ENCODE data around the gene SLC49A3. TPM values are rescaled to one million over a fixed set of nuclear protein-coding genes. Genes with fewer than 3 reads are reported as not detected.

Gene SLC49A3
- total RNA-seq, 2 experiments from 2014 or later = not detected

DNA sequence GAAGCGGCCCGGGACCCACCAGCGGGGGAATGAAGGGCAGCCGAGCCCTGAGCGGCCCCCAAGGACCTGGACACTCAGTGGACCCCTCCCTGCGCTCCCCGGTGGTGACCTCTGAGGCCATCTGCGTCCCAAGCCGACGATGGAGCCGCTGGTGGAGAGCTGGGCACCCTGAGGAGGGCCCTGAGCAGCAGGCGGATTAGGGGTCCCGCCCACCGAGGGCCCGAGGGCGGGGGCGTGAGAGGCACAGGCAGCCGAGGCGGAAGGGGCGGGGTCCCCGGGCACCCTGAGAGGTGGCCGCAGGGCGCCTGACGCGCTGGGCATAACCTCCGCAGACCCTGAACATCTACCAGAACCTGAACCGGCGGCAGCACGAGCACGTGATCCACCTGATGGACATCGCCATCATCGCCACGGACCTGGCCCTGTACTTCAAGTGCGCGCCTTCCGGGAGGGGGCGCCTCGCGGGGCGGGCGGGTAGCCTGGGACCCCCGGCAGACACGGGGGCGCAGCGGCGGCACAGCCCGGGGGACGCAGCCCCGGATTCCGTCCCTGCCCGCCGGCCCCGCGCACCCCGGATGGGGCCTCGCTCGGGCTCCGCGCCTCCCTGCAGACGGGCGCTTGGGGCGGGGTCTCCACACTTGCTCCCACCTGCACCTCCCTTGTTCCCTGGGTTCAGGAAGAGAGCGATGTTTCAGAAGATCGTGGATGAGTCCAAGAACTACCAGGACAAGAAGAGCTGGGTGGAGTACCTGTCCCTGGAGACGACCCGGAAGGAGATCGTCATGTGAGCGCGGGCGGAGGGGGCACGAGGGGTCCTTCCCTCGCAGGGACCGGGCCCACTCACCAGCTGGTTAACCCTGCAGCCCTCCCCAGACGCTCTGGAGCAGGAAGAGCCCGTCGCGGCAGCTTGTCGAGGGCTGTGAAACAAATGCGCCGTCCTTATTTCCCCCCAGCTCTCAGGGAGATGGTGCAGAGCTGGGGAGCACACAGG lies 25.2 kb downstream of the SLC49A3 start:
- ChIA-PET CTCF (ENCODE audit: unreplicated experiment) (no interaction called here), POLR2A (no interaction called here)
- Histone ChIP-seq H3K79me2 (ENCODE audit: insufficient read depth, low read depth, low read length) (no peaks in the 10 kb centered on the region), H3K9me2 (ENCODE audit: insufficient read depth, low read length) (no peaks in the 10 kb centered on the region), H3K4me3 (ENCODE audit: low read depth, low read length, poor library complexity, severe bottlenecking) (no peak overlapping the region), H3K9me3 (ENCODE audit: low read length) (no peaks in the 10 kb centered on the region), H3K27ac (ENCODE audit: low read depth, low read length, poor library complexity, severe bottlenecking) (no peak overlapping the region), H4K20me1 (ENCODE audit: insufficient read depth, low read length) (no peaks in the 10 kb centered on the region), H3K36me3 (ENCODE audit: insufficient read depth, low read length) (no peaks in the 10 kb centered on the region), H2AFZ (ENCODE audit: low read length) (no peak overlapping the region), H3K4me2 (ENCODE audit: low read length) (peak overlapping the region; percentile 17; the same call in 1 of the 2 replicates), H3K4me1 (ENCODE audit: insufficient read depth, low read length, poor library complexity, severe bottlenecking) (no peaks in the 10 kb centered on the region)
- TF ChIP-seq EZH2phosphoT487 (IDR thresholded peaks at IDR 0.05; ENCODE audit: borderline replicate concordance, low read depth, low read length) = no peak
- TF ChIP-seq, protein P1, sequence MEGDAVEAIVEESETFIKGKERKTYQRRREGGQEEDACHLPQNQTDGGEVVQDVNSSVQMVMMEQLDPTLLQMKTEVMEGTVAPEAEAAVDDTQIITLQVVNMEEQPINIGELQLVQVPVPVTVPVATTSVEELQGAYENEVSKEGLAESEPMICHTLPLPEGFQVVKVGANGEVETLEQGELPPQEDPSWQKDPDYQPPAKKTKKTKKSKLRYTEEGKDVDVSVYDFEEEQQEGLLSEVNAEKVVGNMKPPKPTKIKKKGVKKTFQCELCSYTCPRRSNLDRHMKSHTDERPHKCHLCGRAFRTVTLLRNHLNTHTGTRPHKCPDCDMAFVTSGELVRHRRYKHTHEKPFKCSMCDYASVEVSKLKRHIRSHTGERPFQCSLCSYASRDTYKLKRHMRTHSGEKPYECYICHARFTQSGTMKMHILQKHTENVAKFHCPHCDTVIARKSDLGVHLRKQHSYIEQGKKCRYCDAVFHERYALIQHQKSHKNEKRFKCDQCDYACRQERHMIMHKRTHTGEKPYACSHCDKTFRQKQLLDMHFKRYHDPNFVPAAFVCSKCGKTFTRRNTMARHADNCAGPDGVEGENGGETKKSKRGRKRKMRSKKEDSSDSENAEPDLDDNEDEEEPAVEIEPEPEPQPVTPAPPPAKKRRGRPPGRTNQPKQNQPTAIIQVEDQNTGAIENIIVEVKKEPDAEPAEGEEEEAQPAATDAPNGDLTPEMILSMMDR (conservative IDR thresholded peaks at IDR 0.05; ENCODE audit: low read length) = no peak
- intact Hi-C loops (cut with micrococcal nuclease; ENCODE audit: unreplicated experiment) = no loop called here
- BruUV-seq (replicated peaks) = no TSS peak
- DNase-seq (ENCODE audit: low spot score) = no peak

DNA sequence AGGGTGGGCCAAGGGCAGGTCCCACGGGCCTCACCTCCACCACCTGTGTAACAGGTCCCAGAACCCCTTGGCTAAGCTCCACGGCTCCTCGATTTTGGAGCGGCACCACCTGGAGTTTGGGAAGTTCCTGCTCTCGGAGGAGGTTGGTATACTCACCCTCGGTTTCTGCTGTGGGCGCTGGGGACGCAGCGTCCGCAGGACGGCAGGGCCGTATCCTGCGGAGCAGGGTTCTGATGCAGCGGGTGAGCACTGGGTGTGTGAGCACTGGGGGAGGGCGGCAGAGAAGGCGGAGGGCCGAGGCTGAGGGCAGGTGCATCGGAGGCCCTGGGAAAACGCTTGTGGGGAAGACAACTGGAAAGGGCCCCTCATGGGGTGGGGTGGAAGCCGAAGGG lies 25.9 kb downstream of the SLC49A3 start:
- H3K4me3 ChIP-seq (ENCODE audit: low read depth, low read length, poor library complexity, severe bottlenecking) = no peak overlapping the region

More for the DNA sequence above, 25.9 kb downstream of the SLC49A3 start:
- no peak for TF ChIP-seq EZH2phosphoT487 (IDR thresholded peaks at IDR 0.05; ENCODE audit: borderline replicate concordance, low read depth, low read length)
- TF ChIP-seq, protein P1 (conservative IDR thresholded peaks at IDR 0.05; ENCODE audit: low read length) = no peak
- Histone ChIP-seq H3K27ac (ENCODE audit: low read depth, low read length, poor library complexity, severe bottlenecking) (no peak overlapping the region), H3K9me3 (ENCODE audit: low read length) (no peaks in the 10 kb centered on the region), H3K4me2 (ENCODE audit: low read length) (no peak overlapping the region; the same call in 1 of the 2 replicates), H4K20me1 (ENCODE audit: insufficient read depth, low read length) (no peaks in the 10 kb centered on the region), H3K79me2 (ENCODE audit: insufficient read depth, low read depth, low read length) (no peaks in the 10 kb centered on the region), H3K9me2 (ENCODE audit: insufficient read depth, low read length) (no peaks in the 10 kb centered on the region), H3K36me3 (ENCODE audit: insufficient read depth, low read length) (no peaks in the 10 kb centered on the region), H2AFZ (ENCODE audit: low read length) (no peak overlapping the region), H3K4me1 (ENCODE audit: insufficient read depth, low read length, poor library complexity, severe bottlenecking) (no peaks in the 10 kb centered on the region)
- ChIA-PET CTCF (ENCODE audit: unreplicated experiment) (no interaction called here), POLR2A (no interaction called here)
- BruUV-seq (replicated peaks) = no TSS peak
- intact Hi-C loops (cut with micrococcal nuclease; ENCODE audit: unreplicated experiment) = no loop called here
- no peak for DNase-seq (ENCODE audit: low spot score)
